Stimulated activated CD4-positive, alpha-beta T cell treated with anti-CD3 and anti-CD28 coated beads, Interleukin-12 subunit alpha, Interleukin-12 subunit beta, amount 100 ng/mL, for 4 hours (primary cell): ENCODE results near the gene CA10.

Experiments used
- DNase-seq: peaks from one replicate; pipeline ENCODE4 v3.0.0-alpha.2; 2020

CA10 gene

DNA sequence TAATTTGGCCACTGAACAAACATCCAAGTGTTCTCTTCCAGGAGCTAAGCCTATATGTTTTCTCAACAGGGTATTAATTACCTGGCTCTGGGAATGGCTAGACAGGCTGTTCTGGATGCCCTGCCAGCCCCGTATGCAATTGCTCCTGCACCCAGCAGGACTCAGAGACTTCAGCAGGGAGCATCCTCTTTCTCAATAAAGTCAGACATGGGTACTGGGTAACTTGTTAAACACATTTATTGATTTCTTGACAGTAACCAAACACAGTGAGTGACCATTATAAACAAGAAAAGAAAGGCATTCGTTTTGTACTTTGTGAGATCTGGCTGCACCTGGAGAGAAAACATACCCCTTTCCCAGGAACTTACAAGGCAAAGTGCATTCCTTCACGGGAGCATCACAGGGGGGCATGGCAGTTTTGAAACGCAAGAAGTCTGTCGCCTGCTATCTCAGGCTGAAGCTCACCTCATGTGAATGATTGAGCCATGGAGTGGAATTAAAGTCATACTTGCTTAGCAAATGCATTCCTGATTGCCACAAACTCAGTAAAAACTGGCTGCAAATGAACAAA is 528.3 kb downstream of the CA10 start:
- no peak for DNase-seq

DNA sequence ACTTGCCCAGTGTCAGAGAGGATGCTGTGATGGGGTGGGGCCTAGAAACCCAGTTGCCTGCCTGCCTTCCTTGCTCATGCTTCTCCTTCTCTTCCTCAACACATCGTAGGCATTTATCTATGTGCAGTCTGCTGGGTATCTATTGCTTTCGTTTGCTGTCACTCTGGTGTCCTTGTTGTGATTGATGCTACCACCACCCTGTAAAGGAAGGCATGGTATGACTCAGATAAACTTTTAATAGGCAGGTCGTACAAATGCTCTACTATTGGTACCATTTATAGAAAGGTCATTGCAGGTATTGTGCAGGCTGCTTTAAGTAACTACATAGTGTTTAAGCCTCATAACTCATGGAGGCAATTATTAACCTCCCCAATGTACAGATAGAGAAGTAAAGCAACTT is 529.3 kb downstream of the CA10 start:
- DNase-seq: no peak

DNA sequence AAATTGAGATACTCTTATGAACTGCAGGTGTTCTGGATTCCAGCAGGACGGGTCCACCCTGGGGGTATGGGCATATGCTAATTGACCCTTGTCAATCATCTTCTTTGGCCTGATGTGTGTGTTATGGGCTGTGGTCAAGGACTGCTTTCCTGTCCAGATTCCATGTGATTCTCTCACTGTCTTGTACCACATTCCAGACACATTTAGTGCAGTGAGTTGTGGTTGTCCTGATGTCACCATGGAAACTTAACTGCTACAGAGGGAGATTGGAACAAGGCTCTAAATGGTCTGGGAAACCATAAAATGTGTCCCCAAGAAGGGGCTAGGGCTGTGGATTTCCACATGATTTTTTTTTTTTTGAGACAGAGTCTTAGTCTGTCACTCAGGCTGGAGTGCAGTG is 530.7 kb downstream of the CA10 start:
- no peak for DNase-seq

DNA sequence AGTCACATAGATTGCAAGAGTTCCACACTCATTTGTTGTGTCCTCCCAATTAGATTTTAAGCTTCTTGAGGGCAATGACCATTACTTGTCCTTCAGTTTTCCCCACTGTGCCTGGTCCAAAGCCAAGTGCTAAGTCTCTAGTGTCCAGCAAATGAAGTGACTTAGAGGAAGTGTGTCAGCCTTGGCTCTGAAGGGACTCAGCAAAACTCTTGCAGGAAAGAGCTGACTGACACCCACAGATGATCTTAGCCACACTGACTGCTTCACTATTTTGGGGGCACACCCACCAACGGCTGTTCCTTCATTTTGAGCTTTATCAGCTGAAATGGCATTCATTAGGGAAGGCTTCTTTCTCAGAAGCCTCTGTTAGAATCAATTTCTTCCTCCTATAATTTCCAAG is 540.0 kb downstream of the CA10 start:
- DNase-seq: no peak

DNA sequence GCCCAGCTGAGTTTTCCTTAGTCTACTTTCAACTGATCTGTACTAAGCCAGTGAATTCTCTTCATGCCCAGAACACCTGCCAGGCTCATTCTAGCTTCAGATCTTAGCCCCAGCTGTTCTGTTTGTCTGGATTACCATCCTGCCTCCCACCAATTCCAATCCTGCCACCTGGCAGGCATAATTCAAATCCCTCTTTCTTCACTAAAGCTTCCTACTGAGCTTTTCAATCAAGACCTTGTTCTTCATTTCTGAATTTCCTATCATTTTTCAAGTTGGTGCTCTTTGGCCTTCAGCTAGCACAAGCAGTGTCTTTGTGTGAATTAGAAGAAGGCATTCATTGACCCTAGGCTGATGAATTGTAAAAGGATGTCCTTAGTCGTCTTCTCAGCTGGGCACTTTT is 540.5 kb downstream of the CA10 start:
- no peak for DNase-seq

DNA sequence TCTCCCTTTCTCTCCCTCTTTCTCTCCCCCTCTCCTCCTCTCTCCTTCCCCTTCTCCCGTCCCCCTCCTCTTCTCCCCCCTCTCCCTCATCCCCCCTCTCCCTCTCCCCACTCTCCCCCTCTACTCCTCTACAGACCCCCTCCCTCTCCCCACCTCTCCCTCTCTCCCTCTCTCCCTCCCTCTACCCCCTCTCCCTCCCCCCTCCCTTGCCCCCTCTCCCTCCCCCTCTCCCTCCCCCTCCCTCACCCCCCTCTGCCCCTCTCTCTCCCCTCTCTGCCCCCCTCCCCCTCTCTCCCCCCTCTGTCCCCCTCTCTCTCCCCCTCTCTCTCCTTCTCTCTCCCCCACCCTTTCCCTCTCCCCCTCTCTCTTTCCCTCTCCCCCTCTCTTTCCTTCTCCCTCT is 545.3 kb downstream of the CA10 start:
- no peak for DNase-seq

DNA sequence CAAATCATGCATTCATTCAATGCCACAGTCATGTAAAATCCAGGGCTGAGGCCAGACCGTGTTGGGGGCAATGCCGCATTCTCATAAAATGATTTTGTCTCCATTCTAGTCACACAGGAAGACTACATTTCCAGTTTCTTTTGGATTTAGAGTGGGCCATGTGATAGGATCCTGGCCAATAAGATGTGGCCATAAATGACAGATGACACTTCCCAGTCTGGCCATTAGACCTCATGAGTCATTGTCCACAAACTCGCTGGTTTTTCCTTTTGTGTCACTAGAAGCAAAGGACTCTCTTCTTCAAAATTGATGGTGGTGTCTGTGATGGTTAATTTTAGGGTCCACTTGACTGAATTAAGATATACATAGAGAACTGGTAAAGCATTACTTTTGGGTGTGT is 545.8 kb downstream of the CA10 start:
- no peak for DNase-seq

DNA sequence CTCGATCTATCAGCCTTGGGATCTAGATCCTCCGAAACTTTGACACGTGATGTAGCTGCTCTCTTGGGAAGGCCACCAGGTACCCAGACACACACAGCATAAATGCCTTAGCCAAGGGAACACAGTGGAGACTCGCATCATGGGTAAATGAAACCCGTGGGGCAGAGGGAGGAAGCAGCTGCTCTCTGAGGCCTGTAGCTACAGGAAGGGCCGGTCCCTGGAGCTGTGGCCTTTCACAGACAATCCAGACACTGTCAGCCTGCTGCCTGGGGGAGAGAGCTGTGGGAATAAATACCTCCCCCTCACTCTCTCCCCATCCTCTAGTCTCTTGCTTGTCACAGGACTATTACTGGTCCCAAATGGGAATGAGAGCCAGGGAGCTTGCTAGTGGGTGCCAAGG is 546.9 kb downstream of the CA10 start:
- DNase-seq: no peak

DNA sequence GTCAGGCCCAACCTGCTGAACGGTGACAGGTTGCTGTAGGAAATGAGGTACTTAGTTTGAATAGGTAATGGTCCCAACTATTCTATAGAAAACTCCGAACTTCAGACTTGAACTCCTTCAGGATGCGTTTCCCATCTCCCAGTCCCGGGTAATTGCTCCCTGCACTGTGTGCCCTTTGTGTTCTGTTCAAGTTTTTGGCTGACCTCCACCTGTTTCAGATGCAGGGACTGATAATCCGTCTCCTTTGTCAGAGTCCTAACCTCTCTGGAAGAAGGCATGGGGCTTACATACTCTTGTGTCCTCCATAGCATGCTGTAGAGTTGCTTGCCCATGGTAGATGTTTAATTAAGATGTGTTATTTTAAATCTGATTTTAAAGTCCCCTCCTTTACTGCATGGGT is 547.7 kb downstream of the CA10 start:
- no peak for DNase-seq

DNA sequence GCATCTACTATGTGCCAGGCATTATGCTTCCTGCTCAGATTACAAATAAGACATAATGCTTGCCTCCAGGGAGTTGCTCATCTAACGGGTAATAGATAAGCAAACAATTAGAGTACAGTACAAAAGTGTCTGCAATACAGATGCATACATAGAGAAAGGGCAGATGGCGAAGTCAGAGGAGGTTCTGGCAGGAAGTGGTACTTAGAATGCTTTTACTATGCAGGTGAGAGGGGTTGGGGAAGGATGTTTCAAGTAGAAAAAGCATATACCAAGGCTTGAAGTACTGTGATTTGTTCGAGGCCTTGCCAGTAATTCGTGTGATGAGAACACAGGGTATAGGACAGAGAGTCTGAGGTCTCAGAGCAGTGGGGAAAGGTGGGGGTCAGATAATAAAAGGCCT is 548.4 kb downstream of the CA10 start:
- no peak for DNase-seq

DNA sequence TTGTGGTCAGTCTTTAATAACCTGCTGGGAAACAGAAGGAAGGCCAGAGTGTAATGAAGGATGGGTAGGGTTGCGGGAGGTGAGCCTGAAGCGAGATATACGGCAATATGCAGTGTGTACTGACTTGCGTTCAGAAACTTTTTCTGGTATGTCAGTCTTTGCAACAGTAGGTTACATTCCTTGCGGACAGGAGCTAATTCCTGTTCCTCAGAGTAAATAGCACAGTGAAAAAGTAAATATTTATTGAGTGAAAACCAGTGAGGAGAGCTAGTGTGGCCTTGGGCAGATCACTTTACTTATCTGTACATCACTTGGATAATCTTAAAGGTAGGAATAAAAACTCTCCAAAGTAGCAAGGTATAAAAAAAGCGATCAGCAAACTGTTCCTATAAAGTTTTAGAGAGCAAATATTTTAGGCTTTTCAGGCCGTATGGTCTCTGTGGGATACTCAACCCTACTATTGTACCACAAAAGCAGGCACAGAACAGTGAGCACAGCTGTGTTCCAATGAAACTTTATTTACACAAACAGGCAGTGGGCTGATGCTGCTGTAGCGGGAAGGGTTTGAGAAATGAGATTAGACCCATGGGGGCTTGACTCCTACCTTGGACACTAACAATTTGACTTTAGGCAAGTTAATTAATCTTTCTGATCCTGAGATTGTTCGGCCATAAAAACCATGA is 550.1 kb downstream of the CA10 start:
- no peak for DNase-seq

DNA sequence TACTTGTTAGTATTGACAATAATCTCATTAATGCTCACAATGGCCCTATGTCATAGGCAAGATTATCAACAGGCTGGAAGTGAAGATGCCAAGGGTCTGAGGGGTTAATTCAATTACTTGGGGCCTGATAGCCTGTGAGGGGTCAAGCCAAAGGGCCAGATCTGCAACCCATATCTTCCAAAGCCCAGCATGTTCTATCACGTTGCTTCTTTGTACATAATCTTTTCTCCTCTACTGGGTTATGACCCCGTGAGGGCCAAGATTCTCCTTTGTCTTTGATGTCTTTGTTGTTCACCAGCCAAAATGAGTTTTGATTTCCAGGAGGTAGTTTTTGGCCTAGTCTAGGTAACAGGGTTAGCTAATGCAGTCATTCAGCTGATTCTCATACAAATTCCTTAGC is 551.0 kb downstream of the CA10 start:
- DNase-seq: no peak

DNA sequence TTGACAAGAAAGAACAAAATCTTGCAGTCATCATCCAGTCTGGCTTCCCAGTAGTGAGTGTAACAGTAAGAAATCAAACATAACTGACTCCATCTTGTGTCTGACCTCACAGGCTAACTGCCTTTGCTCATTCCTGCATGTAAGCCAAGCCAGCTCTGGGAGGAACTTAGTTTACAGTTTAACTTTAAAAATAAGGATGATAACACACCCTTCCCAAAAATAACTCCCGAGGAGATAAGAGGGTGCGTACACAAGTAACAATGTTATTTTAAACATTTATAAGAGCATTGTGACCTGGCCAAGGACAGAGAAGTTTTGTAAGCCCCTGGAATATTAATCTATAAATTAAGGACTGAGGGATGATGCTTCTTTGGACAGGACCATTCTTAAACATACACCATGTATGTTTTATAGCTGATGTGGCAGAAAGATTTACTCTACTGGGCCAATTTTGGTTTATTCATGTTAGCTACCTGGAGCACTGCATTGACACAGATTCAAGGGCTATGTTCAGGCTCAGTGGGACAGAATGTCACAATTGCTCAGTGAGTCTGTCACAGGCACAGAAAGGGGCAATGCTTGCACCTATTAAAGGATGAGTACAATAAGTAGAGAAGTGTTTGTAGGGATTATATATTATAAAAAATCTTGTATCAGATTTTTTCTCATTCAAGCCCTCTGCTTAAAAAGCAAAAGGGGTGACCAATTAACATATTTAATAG is 554.1 kb downstream of the CA10 start:
- no peak for DNase-seq

DNA sequence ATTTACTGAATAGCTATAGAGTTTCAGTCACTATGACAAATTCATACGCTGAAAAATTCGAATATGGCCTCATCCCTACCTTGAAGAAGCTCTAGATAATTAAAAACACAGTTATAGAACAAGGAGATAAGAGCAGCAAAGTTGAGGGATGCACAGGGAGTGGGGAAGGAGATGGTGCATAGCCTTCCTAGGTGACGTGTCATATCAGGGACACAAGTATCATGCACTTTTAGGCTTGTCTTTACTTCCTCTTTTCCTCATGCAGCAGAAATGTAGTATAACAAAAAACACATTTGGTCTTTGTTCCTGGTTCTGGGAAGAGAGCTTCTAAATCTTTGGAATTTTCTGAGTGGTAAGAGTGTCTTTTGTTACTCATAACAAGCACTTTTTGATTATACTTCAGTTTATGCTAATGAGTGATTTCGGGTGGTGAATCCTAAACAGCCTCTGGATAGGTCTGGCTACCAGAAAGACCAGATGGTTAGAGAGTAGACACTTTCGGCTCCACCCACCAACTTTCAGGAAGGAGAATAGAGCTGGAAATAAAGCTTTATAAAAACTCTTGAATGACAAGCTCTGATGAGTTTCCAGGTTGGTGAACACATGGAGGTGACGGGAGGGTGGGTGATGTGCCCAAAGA is 556.8 kb downstream of the CA10 start:
- DNase-seq: no peak

DNA sequence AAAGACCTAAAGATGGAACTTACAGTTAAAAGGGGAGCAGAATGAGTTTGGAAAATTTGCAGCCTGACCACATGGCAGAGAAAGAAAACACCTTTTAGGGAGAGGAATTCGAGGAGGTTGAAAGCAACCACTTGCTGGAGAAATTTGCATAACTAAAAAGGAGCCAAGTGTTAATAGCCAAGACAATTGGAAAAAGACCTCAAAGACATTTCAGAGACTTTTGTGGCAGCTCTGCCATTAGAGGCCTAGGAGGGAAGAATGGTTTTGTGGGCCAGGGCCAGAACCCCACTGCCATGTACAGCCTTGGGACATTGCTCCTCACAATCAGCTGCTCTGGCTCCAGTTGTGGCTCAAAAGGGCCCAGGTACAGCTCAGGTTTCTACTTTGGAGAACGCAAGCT is 559.7 kb downstream of the CA10 start:
- no peak for DNase-seq

DNA sequence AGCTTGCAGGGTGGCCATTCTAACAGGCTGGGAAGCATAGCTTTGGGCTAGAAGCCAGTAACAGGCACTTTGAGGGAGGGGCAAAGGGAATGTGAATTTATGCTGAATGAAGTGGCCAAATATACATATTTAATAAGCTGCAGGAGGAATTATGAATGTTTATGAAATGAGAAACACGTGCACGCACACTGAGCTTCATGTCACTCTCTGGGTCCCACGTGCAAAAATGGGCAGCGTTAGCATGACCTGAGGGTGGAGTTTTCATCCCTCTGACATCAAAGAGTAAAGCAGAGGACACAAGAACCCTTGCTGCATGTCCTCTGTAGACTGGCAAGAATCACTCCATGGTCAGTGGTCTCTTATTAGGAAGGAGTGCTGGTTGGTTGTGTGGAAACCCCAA is 561.2 kb downstream of the CA10 start:
- no peak for DNase-seq

DNA sequence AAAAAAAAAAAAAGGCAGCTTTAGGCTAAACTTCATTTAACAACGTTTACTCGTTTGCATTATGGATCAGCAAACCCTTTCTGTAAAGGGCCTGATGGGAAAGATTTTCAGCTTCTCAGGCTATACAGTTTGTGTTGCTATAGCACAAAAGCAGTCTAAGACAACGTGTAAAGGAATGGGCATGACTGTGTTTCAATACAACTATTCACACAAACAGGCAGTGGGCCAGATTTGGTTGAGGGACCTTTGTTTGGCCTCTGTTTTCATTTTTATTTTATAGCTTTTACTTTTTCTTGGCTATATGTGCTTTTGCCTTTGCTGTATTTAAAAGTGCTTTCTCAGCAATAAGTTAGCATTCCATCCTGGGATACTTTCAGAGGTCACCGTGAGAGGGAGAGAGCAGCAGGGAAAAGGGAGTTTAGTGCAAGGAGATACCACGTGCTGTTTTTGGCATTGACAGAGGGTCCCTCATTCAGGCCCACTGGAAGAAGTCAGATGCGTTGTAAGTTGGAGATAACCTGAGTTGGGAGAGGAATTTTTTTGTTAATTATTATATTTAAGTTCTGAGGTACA is 562.6 kb downstream of the CA10 start:
- DNase-seq: no peak

DNA sequence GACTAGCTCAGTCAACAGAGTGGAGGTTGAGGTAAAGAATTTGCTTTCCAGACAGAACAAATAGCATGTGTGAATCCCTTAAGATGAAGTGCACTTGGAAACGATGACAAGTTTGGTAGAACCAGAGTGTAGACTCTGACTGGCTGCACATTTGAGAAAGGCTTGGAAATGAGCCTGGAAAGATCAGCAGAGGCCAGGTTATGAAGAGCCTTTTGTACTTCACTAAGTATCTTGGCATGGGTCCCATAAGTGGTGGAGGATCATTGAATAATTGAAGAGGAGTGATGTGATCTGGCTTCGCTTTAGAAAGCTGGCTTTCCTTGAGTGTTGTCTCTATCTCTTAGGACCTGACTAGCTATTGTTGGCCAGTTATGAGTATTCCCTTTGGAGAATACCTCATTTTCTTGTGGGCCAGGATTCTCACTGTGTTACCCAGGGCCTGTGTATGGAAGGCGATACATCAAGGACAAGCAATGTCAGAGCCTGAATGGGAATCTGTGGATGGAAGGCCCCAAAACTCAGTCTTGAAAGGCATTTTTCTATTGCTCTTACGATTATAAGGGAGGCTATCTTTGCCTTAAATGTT is 568.4 kb downstream of the CA10 start:
- no peak for DNase-seq

DNA sequence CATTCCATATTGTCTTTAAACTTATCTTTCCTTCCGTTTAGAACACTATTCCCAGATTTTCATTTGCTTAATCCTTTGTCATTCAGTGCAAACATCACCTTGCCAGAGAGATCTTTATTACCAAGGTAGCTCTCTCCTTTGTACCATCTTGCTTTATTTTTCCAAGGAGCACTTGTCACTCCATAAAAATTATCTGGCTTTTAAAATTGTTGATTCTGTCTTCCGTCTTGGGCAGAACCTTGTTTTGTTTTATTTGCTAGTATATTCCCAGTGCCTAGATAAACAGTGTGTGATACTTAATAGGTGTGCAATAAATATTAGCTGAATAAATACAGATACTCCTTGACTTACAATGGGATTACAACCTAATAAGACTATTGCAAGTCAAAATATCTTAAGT is 570.5 kb downstream of the CA10 start:
- no peak for DNase-seq

DNA sequence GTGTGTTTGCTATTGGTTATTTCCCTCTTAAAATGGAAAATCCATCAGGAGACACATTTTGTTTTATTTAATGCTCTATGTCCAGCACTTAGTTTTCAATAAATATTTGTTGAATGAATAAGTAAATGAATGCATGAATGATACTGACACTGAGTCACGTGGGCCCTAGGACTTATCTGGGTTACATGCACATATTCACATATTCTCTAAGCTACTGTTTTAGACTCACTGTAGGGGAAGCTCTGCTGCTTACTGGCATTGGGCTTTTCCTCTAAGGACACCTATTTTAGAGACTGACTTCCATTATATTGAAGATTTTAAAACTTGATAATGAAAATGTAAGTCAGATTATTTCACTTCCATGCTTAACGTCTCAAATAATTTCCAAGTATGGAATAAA is 571.0 kb downstream of the CA10 start:
- DNase-seq: no peak

DNA sequence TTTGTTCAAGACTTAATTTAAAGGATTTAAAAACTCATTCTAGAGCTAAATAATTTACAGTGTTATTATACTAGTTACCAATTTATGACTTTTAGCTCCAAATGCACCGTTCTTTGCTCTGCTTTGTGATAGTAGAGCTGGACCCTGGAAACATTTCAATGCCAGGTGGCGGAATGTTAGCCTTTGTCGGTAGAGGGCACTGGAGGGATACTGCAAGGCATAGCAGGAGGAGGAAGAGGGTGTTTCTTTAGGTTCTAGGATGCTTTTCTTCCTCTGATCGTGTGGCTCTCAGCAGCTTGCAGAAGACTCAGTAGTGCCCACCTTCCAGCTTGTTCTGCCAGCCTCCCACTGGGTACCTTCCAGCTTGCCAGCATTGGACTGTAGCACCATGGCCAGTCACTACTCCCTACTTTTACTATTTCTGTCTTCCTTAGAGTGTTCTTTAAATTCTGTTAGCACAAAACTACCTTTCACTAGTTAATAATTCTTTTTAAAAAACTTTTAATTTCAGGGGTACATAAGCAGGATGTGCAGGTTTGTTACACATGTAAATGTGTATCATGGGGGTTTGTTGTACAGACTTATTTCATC is 572.9 kb downstream of the CA10 start:
- DNase-seq: no peak

DNA sequence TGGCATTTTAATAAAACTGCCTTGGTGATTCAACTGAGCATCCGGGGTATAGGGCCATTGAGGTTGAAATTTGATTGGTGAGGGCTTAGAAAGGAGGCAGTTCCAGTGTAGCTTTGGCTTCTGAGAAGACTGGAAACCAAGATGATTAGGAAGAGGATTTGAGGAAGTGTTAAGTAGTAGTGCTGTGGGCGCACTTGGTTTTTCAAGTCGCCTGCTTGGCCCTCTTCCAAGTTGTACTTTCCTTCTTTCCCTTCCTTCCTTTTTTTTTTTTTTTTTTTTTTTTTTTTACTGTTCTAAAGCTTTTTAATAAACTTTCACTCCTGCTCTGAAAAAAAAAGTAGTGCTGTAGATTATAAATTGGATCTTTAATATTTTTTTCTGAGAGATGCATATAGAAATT is 577.6 kb downstream of the CA10 start:
- no peak for DNase-seq
